ENCODE data around the gene SERPINA12. TPM values are rescaled to one million over a fixed set of nuclear protein-coding genes. Genes with fewer than 3 reads are reported as not detected.
"Not testable (repeated sequence)": the region's sequence is repeated elsewhere in the genome, so short reads cannot be mapped to it uniquely, and the experiment has no call there.

Gene SERPINA12
- total RNA-seq, 4 donors from 2014 or later = 345 to 790 (median 421) TPM

DNA sequence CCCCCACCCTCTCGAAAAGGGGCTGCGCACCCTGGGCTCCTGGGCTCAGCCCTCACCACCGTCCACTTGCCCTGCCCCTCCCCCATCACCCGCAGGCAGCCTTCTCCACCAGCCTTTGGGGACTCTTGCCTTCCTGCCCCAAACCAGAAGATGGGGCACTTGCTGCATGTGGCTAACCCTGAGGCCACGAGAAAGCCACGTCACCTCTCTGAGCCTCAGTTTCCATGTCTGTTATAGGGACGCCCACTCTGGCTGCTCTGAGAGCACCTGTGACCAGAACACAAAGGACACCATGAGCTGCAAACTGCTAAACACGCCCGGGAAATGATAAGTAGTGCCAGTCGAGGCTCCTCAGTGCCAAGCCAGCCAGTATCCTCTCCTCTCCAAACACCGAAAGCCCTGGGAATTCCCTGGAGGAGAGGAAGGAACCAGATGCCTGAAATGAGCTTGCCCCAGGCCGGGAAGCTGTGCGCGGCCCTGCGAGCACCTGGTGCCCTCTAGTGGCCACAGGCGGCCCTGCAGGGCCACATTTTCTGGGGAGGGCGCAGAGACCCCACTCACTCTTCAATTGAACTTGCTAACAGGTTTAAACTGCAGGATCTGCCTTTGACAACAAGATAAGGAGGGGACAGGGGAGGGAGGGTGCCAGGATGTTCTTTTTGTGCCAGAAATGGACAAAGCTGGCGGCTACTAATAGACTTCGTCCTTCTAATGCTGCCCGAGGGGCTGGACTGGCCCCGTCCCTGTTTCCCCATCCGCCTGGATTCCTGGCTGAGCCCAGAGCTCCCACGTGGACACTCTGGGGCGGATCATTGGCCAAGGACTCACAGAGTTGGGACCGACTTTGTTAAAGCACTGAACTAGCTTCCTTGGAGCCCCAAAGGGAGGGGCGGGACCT, 23.1 kb downstream of the SERPINA12 start:
- DNase-seq (ENCODE audit: low spot score in 2 of 2) = peak in 1 of 2 donors; percentile 39
- 15 to 17% methylated on average over 22 to 26 of the region's 26 CpGs for WGBS, 2 donors
- TF ChIP-seq, protein P1, sequence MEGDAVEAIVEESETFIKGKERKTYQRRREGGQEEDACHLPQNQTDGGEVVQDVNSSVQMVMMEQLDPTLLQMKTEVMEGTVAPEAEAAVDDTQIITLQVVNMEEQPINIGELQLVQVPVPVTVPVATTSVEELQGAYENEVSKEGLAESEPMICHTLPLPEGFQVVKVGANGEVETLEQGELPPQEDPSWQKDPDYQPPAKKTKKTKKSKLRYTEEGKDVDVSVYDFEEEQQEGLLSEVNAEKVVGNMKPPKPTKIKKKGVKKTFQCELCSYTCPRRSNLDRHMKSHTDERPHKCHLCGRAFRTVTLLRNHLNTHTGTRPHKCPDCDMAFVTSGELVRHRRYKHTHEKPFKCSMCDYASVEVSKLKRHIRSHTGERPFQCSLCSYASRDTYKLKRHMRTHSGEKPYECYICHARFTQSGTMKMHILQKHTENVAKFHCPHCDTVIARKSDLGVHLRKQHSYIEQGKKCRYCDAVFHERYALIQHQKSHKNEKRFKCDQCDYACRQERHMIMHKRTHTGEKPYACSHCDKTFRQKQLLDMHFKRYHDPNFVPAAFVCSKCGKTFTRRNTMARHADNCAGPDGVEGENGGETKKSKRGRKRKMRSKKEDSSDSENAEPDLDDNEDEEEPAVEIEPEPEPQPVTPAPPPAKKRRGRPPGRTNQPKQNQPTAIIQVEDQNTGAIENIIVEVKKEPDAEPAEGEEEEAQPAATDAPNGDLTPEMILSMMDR (IDR thresholded peaks at IDR 0.05) = peak in 2 of 3 donors; percentile 33 to 89
- no peak for TF ChIP-seq POLR2A (IDR thresholded peaks at IDR 0.05)
- intact Hi-C loops (cut with DNase I; ENCODE audit: low total_unique reads) = loop anchor here (5.0 kb wide), 1 partner anchor 54 kb away; no protein-coding TSS in a partner anchor
- no peak overlapping the region for H3K4me3 ChIP-seq (ENCODE audit: low read depth, poor library complexity, severe bottlenecking)

DNA sequence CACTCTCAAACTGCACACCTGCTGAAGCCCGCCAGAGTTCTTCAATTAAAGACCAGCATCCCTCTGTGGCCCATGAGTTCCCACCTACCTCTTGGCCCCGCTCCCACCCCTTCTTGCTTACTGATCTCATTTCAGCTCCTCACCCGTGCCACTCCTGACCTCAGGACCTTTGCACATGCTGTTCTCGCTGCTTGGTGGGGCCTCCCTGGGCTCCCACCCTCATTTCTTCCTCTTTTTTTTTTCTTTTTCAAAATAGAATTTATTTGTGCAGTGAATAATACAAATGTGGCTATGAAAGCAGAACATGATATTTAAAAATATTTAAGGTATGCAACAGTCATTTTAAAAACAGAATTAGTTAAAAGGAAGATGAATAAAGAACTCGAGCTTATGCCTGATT, 24.8 kb downstream of the SERPINA12 start:
- TF ChIP-seq POLR2A (IDR thresholded peaks at IDR 0.05) = no peak
- TF ChIP-seq, protein P1 (IDR thresholded peaks at IDR 0.05) = no peak
- no peak overlapping the region for H3K4me3 ChIP-seq (ENCODE audit: low read depth, poor library complexity, severe bottlenecking)
- intact Hi-C loops (cut with DNase I; ENCODE audit: low total_unique reads) = no loop called here
- DNase-seq (ENCODE audit: low spot score in 2 of 2) = no peak
- 75 to 82% methylated on average over 5 of the region's 5 CpGs for WGBS, 2 donors

DNA sequence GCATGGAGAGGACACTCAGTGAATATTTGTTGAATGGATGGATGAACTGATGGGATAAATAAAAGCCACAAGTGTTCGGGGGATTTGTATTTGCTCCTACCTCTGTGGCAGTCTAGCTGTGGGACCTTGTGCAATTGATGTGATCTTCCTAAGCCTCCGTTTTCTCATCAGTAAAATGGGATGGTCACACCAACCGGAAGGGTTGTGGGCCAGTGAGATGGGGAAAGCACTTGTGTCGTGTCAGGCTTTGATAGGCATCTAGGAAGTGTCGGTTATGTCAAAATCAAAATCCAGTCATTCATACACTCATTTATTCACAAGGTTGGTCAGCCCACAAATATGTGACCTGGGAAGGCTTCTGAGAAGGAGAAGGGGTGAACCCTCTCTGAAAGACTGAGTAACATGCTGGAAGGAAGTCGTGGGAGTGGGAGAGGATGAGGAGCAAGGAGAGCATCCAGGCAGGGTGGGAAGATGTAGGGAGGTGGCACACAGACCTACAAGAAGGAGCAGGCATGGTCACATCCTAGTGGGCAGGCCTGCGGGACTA, 25.5 kb downstream of the SERPINA12 start:
- no peak for DNase-seq (ENCODE audit: low spot score in 2 of 2)
- no peak for TF ChIP-seq POLR2A (IDR thresholded peaks at IDR 0.05)
- TF ChIP-seq, protein P1 (IDR thresholded peaks at IDR 0.05) = no peak
- H3K4me3 ChIP-seq (ENCODE audit: low read depth, poor library complexity, severe bottlenecking) = no peak overlapping the region
- 76 to 85% methylated on average over 7 of the region's 7 CpGs for WGBS, 2 donors
- intact Hi-C loops (cut with DNase I; ENCODE audit: low total_unique reads) = no loop called here

DNA sequence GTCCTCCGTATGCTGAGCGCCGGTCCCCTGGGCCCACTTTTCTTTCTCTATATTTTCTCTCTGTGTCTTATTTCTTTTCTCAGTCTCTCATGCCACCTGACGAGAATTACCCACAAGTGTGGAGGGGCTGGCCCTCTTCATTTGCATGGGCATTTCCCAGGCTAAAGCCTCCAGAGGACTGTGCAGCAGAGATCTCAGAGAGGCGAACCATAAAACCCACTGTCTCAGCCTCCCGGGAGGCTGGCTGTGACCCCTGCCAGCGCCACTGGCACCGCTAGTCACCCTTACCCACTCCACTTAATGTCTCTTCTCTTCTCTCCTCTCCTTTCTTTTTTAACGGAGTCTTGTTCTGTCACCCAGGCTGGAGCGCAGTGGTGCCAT, 26.2 kb downstream of the SERPINA12 start:
- 94% methylated on average over 10 of the region's 10 CpGs for WGBS, 2 donors

DNA sequence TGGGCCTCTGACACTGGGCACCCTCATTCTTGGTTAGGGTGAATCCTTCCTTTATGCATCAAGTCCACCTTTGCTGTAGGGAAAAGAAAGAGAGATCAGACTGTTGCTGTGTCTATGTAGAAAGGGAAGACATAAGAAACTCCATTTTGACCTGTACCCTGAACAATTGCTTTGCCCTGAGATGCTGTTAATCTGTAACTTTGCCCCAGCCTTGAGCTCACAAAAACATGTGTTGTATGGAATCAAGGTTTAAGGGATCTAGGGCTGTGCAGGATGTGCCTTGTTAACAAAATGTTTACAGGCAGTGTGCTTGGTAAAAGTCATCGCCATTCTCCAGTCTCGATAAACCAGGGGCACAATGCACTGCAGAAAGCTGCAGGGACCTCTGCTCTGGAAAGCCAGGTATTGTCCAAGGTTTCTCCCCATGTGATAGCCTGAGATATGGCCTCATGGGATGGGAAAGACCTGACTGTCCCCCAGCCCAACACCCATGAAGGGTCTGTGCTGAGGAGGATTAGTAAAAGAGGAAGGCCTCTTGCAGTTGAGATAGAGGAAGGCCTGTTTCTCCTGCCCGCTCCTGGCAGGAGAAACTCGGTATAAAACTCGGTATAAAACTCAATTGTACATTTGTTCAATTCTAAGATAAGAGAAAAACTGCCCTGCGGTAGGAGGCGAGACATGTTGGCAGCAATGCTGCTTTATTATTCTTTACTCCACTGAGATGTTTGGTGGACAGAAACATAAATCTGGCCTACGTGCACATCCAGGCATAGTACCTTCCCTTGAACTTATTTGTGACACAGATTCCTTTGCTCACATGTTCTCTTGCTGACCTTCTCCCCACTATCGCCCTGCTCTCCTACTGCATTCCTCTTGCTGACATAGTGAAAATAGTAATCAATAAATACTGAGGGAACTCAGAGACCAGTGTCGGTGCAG, 26.9 kb downstream of the SERPINA12 start:
- intact Hi-C loops (cut with DNase I; ENCODE audit: low total_unique reads) = not testable (repeated sequence)

More for the DNA sequence above, 26.2 kb downstream of the SERPINA12 start:
- TF ChIP-seq, protein P1 (IDR thresholded peaks at IDR 0.05) = no peak
- TF ChIP-seq POLR2A (IDR thresholded peaks at IDR 0.05) = no peak
- no peak overlapping the region for H3K4me3 ChIP-seq (ENCODE audit: low read depth, poor library complexity, severe bottlenecking)
- DNase-seq (ENCODE audit: low spot score in 2 of 2) = no peak
- intact Hi-C loops (cut with DNase I; ENCODE audit: low total_unique reads) = no loop called here

More for the DNA sequence above, 26.9 kb downstream of the SERPINA12 start:
- DNase-seq (ENCODE audit: low spot score in 2 of 2); H3K4me3 ChIP-seq (ENCODE audit: low read depth, poor library complexity, severe bottlenecking): not testable (repeated sequence)
- 89 to 90% methylated on average over 10 of the region's 10 CpGs for WGBS, 2 donors
